Smooth muscle cell (in vitro differentiated cells): Measurements from ENCODE around the gene AGAP1. TPM values are rescaled to one million over a fixed set of nuclear protein-coding genes. Genes with fewer than 3 reads are reported as not detected.

Experiments used
- DNase-seq: peaks from one replicate; lab custom pipeline; 2025; ENCODE audit not compliant: unreplicated experiment; lab: John Stamatoyannopoulos, UW
- H2AFZ ChIP-seq: fragments of 200-600 bp; sonication (generic); 2 replicates; pipeline ENCODE4 v1.6.0; 2016; ENCODE audit warnings: antibody characterized with exemption, low read depth, mild to moderate bottlenecking
- H3F3A ChIP-seq: fragments of 200-600 bp; sonication (generic); 2 replicates; pipeline ENCODE4 v1.6.0; 2017; ENCODE audit warnings: antibody characterized with exemption, low read depth
- H3K27ac ChIP-seq: fragments of 200-600 bp; sonication (generic); 2 replicates; pipeline ENCODE4 v1.5.1; 2016; ENCODE audit warnings: low read depth, mild to moderate bottlenecking
- H3K27me3 ChIP-seq: fragments of 200-600 bp; sonication (generic); 2 replicates; pipeline ENCODE4 v1.6.1; 2016; ENCODE audit warnings: low read depth, mild to moderate bottlenecking
- H3K36me3 ChIP-seq: fragments of 200-600 bp; sonication (generic); 2 replicates; pipeline ENCODE4 v1.5.1; 2016; ENCODE audit warnings: low read depth
- H3K4me1 ChIP-seq: fragments of 200-600 bp; sonication (generic); 2 replicates; pipeline ENCODE4 v1.5.1; 2016; ENCODE audit warnings: low read depth
- H3K4me2 ChIP-seq: fragments of 200-600 bp; sonication (generic); 2 replicates; pipeline ENCODE4 v1.6.0; 2016; ENCODE audit warnings: mild to moderate bottlenecking
- H3K4me3 ChIP-seq: fragments of 200-600 bp; sonication (generic); 2 replicates; pipeline ENCODE4 v1.5.1; 2016; ENCODE audit warnings: mild to moderate bottlenecking
- H3K79me2 ChIP-seq: fragments of 200-600 bp; sonication (generic); 2 replicates; pipeline ENCODE4 v1.6.0; 2016; ENCODE audit warnings: low read depth, mild to moderate bottlenecking
- H3K9ac ChIP-seq: fragments of 200-600 bp; sonication (generic); 2 replicates; pipeline ENCODE4 v1.6.0; 2016; ENCODE audit warnings: low read depth
- H3K9me3 ChIP-seq: fragments of 200-600 bp; sonication (generic); replicated peaks from 2 replicates; pipeline ENCODE4 v1.5.1; 2016; ENCODE audit warnings: low read depth
- H4K20me1 ChIP-seq: fragments of 200-600 bp; sonication (generic); 2 replicates; pipeline ENCODE4 v1.6.0; 2016; ENCODE audit warnings: low read depth
- WGBS: methylation state at CpG from one replicate; pipeline ENCODE4 v1.1.7; 2016; ENCODE audit warnings: low lambda C conversion rate; 5-methylcytosine and 5-hydroxymethylcytosine counted together
- polyA plus RNA-seq: library from polyadenylated mRNA; unstranded; fragments of >200 nt; fragmentation: Nextera tagmentation; extraction: Ambion mirVana; gene quantifications from 2 replicates; pipeline ENCODE4 v1.2.1, GENCODE V29; 2016
- total RNA-seq: library from RNA; depleted of rRNA; stranded (reverse); fragments of >200 nt; gene quantifications from 2 replicates; pipeline ENCODE4 v1.2.3, GENCODE V29; 2014
- TF ChIP-seq, protein P1 (sequence below): fragments of 200-600 bp; sonication (generic); IDR thresholded peaks from 2 replicates; pipeline ENCODE4 v1.5.1; 2017; ENCODE audit warnings: borderline replicate concordance, mild to moderate bottlenecking, antibody characterized with exemption; ENCODE audit not compliant: insufficient read depth, poor library complexity, severe bottlenecking

Gene AGAP1
- total and polyA plus RNA-seq, 2 experiments from 2014 or later = 3.9 to 9.8 TPM

DNA sequence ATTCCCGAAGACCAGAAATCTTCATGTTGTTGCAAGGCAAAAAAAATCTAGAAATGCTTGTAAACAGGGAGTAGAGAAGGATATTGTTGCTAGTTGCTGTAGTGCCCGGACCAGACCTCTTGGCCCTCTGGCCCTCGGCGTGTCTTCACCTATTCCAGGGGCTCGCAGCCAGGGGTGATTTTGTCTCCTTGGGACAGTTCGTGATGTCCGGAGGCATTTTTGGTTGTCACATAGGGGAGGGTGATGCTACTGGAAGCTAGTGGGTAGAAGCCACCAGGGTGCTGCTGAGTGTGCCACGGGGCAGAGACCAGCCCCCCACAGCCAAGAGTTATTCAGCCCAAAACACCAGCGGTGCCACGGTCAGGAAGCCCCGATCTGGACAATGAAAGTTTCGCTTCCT is 443.7 kb downstream of the AGAP1 start:
- no peaks in the 10 kb centered on the region for H3K27me3 ChIP-seq
- no peak overlapping the region for H3K4me2 ChIP-seq
- no peak for DNase-seq
- H2AFZ ChIP-seq = no peak overlapping the region
- peaks cover 8% of the 10 kb centered on the region for H3F3A ChIP-seq
- H3K9ac ChIP-seq = no peak overlapping the region
- no peaks in the 10 kb centered on the region for H3K36me3 ChIP-seq
- TF ChIP-seq, protein P1, sequence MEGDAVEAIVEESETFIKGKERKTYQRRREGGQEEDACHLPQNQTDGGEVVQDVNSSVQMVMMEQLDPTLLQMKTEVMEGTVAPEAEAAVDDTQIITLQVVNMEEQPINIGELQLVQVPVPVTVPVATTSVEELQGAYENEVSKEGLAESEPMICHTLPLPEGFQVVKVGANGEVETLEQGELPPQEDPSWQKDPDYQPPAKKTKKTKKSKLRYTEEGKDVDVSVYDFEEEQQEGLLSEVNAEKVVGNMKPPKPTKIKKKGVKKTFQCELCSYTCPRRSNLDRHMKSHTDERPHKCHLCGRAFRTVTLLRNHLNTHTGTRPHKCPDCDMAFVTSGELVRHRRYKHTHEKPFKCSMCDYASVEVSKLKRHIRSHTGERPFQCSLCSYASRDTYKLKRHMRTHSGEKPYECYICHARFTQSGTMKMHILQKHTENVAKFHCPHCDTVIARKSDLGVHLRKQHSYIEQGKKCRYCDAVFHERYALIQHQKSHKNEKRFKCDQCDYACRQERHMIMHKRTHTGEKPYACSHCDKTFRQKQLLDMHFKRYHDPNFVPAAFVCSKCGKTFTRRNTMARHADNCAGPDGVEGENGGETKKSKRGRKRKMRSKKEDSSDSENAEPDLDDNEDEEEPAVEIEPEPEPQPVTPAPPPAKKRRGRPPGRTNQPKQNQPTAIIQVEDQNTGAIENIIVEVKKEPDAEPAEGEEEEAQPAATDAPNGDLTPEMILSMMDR = no peak
- peaks cover 4% of the 10 kb centered on the region for H4K20me1 ChIP-seq
- H3K4me1 ChIP-seq = peaks cover 30% of the 10 kb centered on the region
- no peak overlapping the region for H3K4me3 ChIP-seq
- no peaks in the 10 kb centered on the region for H3K9me3 ChIP-seq
- 92% methylated on average over 12 of the region's 12 CpGs for WGBS
- H3K79me2 ChIP-seq = no peaks in the 10 kb centered on the region
- H3K27ac ChIP-seq = no peak overlapping the region

DNA sequence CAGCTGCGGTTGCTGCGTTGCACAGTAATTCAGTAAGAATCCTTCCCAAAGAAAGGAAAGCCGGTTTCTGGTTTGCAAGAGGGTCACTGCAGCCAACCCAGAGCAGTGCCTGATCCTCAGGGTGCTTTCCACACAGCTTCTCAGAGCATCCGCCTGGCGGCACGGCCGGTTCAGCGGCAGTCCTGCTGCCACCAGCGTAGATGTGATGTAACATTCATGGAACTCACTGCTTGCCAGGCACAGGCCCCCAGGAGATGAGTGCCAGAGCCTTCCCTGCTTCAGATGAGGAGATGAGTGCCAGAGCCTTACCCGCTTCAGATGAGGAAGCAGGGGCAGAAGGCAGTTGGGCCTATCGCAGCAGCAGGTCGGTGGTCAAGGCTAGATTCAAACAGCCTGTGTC is 444.1 kb downstream of the AGAP1 start:
- H3K27ac ChIP-seq = no peak overlapping the region
- peaks cover 8% of the 10 kb centered on the region for H3F3A ChIP-seq
- no peaks in the 10 kb centered on the region for H3K36me3 ChIP-seq
- peaks cover 4% of the 10 kb centered on the region for H4K20me1 ChIP-seq
- no peak for DNase-seq
- H3K4me1 ChIP-seq = peaks cover 30% of the 10 kb centered on the region
- H2AFZ ChIP-seq = no peak overlapping the region
- no peak overlapping the region for H3K4me3 ChIP-seq
- H3K4me2 ChIP-seq = no peak overlapping the region
- no peaks in the 10 kb centered on the region for H3K9me3 ChIP-seq
- TF ChIP-seq, protein P1 = no peak
- no peaks in the 10 kb centered on the region for H3K27me3 ChIP-seq
- WGBS = 83% methylated on average over 12 of the region's 12 CpGs
- no peak overlapping the region for H3K9ac ChIP-seq
- no peaks in the 10 kb centered on the region for H3K79me2 ChIP-seq

DNA sequence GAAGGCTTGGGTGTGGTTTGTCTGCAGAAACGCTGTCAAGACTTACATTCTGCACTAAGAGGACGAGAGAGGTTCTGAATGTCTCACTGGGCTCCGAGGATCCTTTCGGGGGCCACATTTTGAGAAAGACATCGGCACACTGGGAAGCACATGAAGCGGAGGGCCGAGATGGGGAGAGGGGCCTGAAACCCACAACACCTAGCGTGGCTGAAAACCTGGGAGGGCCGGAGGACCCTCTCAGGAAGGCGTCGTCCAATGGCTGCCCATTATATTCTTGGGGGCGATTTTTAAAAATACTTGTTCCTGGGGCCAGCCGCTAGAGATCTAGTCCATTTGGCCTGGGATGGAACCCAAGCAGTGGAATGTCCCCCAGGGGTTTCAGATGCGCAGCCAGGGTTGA is 444.8 kb downstream of the AGAP1 start:
- H3K36me3 ChIP-seq = no peaks in the 10 kb centered on the region
- H2AFZ ChIP-seq = no peak overlapping the region
- no peaks in the 10 kb centered on the region for H3K27me3 ChIP-seq
- 97% methylated on average over 14 of the region's 14 CpGs for WGBS
- H4K20me1 ChIP-seq = peaks cover 4% of the 10 kb centered on the region
- no peak overlapping the region for H3K4me2 ChIP-seq
- H3K79me2 ChIP-seq = no peaks in the 10 kb centered on the region
- TF ChIP-seq, protein P1 = no peak
- no peak overlapping the region for H3K9ac ChIP-seq
- H3K9me3 ChIP-seq = no peaks in the 10 kb centered on the region
- H3K4me1 ChIP-seq = peaks cover 30% of the 10 kb centered on the region
- DNase-seq = no peak
- H3K27ac ChIP-seq = no peak overlapping the region
- no peak overlapping the region for H3K4me3 ChIP-seq
- peaks cover 8% of the 10 kb centered on the region for H3F3A ChIP-seq

DNA sequence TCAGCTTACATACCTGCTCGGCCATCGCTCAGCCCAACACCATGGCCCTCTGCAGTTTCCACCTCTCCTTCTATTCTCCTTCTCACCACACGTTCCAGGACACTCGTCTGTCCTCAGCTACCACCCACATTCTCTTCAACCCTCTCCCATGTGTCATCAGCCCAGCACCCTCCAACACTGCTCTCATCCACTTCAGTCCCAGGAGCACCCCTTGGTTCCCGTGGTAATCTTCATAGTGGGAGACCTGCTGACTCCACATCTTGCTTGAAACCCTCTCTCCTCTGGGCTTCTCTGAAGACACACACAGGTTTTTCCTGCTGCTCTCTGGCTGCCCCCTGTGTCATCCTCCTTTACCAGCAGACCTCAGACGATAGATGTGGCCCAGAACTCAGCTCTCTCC is 445.6 kb downstream of the AGAP1 start:
- Histone ChIP-seq H3K9ac (peak overlapping the region; percentile 74), H3K4me1 (peaks cover 27% of the 10 kb centered on the region), H3K9me3 (no peaks in the 10 kb centered on the region), H3K4me2 (peak overlapping the region; percentile 40), H3F3A (peaks cover 8% of the 10 kb centered on the region), H3K4me3 (no peak overlapping the region), H3K79me2 (no peaks in the 10 kb centered on the region), H2AFZ (no peak overlapping the region), H3K27me3 (no peaks in the 10 kb centered on the region), H3K36me3 (no peaks in the 10 kb centered on the region), H4K20me1 (peaks cover 4% of the 10 kb centered on the region), H3K27ac (peak overlapping the region; percentile 89)
- WGBS = 58% methylated on average over 6 of the region's 6 CpGs
- TF ChIP-seq, protein P1 = no peak
- DNase-seq = no peak
